Neural progenitor cell (in vitro differentiated cells): Measurements from ENCODE around the gene SMYD3. TPM values are rescaled to one million over a fixed set of nuclear protein-coding genes. Genes with fewer than 3 reads are reported as not detected.

Experiments used
- DNase-seq: peaks from one replicate; pipeline ENCODE4 v3.0.0-alpha.2; 2016; ENCODE audit warnings: low spot score
- H2AFZ ChIP-seq: fragments of 200-600 bp; sonication (generic); replicated peaks from 2 replicates; pipeline ENCODE4 v1.6.1; 2016; ENCODE audit warnings: antibody characterized with exemption
- H3F3A ChIP-seq: fragments of 200-600 bp; sonication (generic); 2 replicates; pipeline ENCODE4 v1.6.1; 2016; ENCODE audit warnings: antibody characterized with exemption, low read depth
- H3K27ac ChIP-seq: fragments of 200-600 bp; sonication (generic); 2 replicates; pipeline ENCODE4 v1.5.1; 2016; ENCODE audit warnings: mild to moderate bottlenecking
- H3K27me3 ChIP-seq: fragments of 200-600 bp; sonication (generic); 2 replicates; pipeline ENCODE4 v1.6.1; 2016; ENCODE audit warnings: mild to moderate bottlenecking, moderate library complexity
- H3K36me3 ChIP-seq: fragments of 200-600 bp; sonication (generic); 2 replicates; pipeline ENCODE4 v1.5.1; 2016
- H3K4me1 ChIP-seq: fragments of 200-600 bp; sonication (generic); 2 replicates; pipeline ENCODE4 v1.6.1; 2016; ENCODE audit warnings: mixed run types
- H3K4me2 ChIP-seq: fragments of 200-600 bp; sonication (generic); 2 replicates; pipeline ENCODE4 v1.6.1; 2016
- H3K4me3 ChIP-seq: fragments of 200-600 bp; sonication (generic); 2 replicates; pipeline ENCODE4 v1.5.1; 2016
- H3K79me2 ChIP-seq: fragments of 200-600 bp; sonication (generic); 2 replicates; pipeline ENCODE4 v1.6.1; 2016; ENCODE audit warnings: low read depth
- H3K9ac ChIP-seq: fragments of 200-600 bp; sonication (generic); 2 replicates; pipeline ENCODE4 v1.6.1; 2016
- H3K9me3 ChIP-seq: fragments of 200-600 bp; sonication (generic); 2 replicates; pipeline ENCODE4 v1.5.1; 2016; ENCODE audit warnings: low read depth
- H4K20me1 ChIP-seq: fragments of 200-600 bp; sonication (generic); 2 replicates; pipeline ENCODE4 v1.6.1; 2016; ENCODE audit warnings: low read depth
- H3K27ac Mint-ChIP-seq: 3 replicates; pipeline ENCODE4 v1.8.0; 2021; ENCODE audit warnings: mixed read lengths
- H3K27me3 Mint-ChIP-seq: 2 replicates; pipeline ENCODE4 v1.8.0; 2022; ENCODE audit warnings: low read depth, mild to moderate bottlenecking, inconsistent platforms, moderate library complexity, mixed read lengths; ENCODE audit not compliant: insufficient read depth
- H3K36me3 Mint-ChIP-seq: 3 replicates; pipeline ENCODE4 v1.8.0; 2021; ENCODE audit warnings: mixed read lengths
- H3K4me1 Mint-ChIP-seq: 3 replicates; pipeline ENCODE4 v1.8.0; 2021; ENCODE audit warnings: mixed read lengths
- H3K4me3 Mint-ChIP-seq: 3 replicates; pipeline ENCODE4 v1.8.0; 2021; ENCODE audit warnings: mild to moderate bottlenecking, moderate library complexity, mixed read lengths
- H3K9me3 Mint-ChIP-seq: 3 replicates; pipeline ENCODE4 v1.8.0; 2020; ENCODE audit warnings: mixed read lengths
- EZH2 ChIP-seq: fragments of 200-600 bp; sonication (generic); IDR thresholded peaks from 2 replicates; pipeline ENCODE4 v1.6.1; 2017; ENCODE audit warnings: antibody characterized with exemption, mild to moderate bottlenecking, moderate library complexity
- EZH2phosphoT487 ChIP-seq: fragments of 200-600 bp; sonication (generic); IDR thresholded peaks from 2 replicates; pipeline ENCODE4 v1.6.1; 2017; ENCODE audit warnings: antibody characterized with exemption
- total RNA-seq: library from RNA; depleted of rRNA; stranded (reverse); fragments of >200 nt; gene quantifications from 2 replicates; pipeline ENCODE4 v1.2.3, GENCODE V29; 2015; ENCODE audit warnings: low replicate concordance
- TF ChIP-seq, protein P1 (sequence below): fragments of 200-600 bp; sonication (generic); IDR thresholded peaks from 2 replicates; pipeline ENCODE4 v1.5.1; 2017; ENCODE audit warnings: antibody characterized with exemption, mild to moderate bottlenecking

The SMYD3 gene
- total RNA-seq, 1 donor from 2014 or later = 43.2 TPM

DNA sequence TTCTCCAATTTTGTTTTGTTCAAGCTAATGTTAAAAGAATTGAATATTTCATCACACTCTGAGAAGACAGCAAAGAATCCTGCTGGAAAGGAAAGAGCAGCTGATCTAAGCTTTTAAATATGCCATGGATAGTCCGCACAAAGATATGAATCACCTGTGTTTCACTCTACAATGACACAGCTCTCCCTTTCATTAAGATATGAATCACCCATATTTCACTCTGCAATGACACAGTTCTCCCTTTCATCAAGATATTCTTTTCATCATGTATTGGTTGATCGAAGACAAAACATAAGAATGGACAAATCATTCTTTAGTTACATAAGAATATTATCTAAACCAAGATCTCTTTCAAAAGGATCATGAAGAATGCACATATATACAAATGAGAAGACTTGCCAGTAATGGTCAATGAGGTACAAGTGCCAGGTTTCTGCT is 367.3 kb downstream of the SMYD3 start:
- Histone ChIP-seq H3K9ac (no peak overlapping the region), H3K9me3 (no peaks in the 10 kb centered on the region), H3K4me1 (peaks cover 12% of the 10 kb centered on the region), H3K27ac (no peak overlapping the region), H3K79me2 (no peaks in the 10 kb centered on the region), H3K36me3 (no peaks in the 10 kb centered on the region), H3K4me2 (peak overlapping the region; percentile 46), H2AFZ (no peak overlapping the region), H3K4me3 (no peak overlapping the region), H3F3A (peaks cover 5% of the 10 kb centered on the region), H3K27me3 (no peaks in the 10 kb centered on the region), H4K20me1 (no peaks in the 10 kb centered on the region)
- Mint-ChIP-seq H3K27me3 (no peaks in the 10 kb centered on the region), H3K4me1 (peaks cover 19% of the 10 kb centered on the region), H3K9me3 (peaks cover 3% of the 10 kb centered on the region), H3K27ac (no peak overlapping the region), H3K36me3 (no peaks in the 10 kb centered on the region), H3K4me3 (no peak overlapping the region)
- DNase-seq = no peak
- no peak for TF ChIP-seq EZH2
- TF ChIP-seq EZH2phosphoT487 = no peak
- TF ChIP-seq, protein P1, sequence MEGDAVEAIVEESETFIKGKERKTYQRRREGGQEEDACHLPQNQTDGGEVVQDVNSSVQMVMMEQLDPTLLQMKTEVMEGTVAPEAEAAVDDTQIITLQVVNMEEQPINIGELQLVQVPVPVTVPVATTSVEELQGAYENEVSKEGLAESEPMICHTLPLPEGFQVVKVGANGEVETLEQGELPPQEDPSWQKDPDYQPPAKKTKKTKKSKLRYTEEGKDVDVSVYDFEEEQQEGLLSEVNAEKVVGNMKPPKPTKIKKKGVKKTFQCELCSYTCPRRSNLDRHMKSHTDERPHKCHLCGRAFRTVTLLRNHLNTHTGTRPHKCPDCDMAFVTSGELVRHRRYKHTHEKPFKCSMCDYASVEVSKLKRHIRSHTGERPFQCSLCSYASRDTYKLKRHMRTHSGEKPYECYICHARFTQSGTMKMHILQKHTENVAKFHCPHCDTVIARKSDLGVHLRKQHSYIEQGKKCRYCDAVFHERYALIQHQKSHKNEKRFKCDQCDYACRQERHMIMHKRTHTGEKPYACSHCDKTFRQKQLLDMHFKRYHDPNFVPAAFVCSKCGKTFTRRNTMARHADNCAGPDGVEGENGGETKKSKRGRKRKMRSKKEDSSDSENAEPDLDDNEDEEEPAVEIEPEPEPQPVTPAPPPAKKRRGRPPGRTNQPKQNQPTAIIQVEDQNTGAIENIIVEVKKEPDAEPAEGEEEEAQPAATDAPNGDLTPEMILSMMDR = no peak

GRCh38 chr1:246138781-246139180 is 368.3 kb downstream of the SMYD3 start:
- H3K9ac ChIP-seq = no peak overlapping the region

DNA sequence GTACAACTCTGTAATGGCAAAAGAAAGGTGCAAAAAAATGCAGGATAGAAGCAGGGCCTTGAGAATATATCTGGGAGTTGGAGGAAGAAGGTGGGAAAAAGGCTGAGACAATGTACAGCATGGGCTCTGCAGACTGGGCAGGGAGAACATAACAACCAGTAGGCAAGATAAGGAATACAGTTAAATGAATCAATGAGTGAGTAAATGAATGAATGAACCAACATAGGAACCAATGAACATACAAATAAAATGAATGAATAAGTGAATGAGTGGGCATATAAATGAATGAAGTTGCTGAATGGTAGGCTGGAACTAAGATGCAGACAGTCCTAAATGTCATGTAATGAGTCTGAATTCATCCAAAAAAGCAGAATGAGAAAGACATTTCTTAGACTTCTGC is 370.6 kb downstream of the SMYD3 start:
- Mint-ChIP-seq H3K9me3 (peaks cover 3% of the 10 kb centered on the region), H3K27me3 (no peaks in the 10 kb centered on the region), H3K27ac (peak overlapping the region; percentile 32), H3K36me3 (no peaks in the 10 kb centered on the region), H3K4me3 (no peak overlapping the region), H3K4me1 (peaks cover 19% of the 10 kb centered on the region)
- Histone ChIP-seq H2AFZ (no peak overlapping the region), H3K79me2 (no peaks in the 10 kb centered on the region), H3K36me3 (no peaks in the 10 kb centered on the region), H3F3A (peaks cover 5% of the 10 kb centered on the region), H3K27ac (no peak overlapping the region), H3K4me1 (peaks cover 12% of the 10 kb centered on the region), H3K4me2 (no peak overlapping the region), H3K9ac (no peak overlapping the region), H3K4me3 (no peak overlapping the region), H3K9me3 (no peaks in the 10 kb centered on the region), H4K20me1 (no peaks in the 10 kb centered on the region), H3K27me3 (no peaks in the 10 kb centered on the region)
- TF ChIP-seq, protein P1 = no peak
- TF ChIP-seq EZH2phosphoT487 = no peak
- no peak for TF ChIP-seq EZH2
- no peak for DNase-seq

More at GRCh38 chr1:246138781-246139180, 368.3 kb downstream of the SMYD3 start:
- no peaks in the 10 kb centered on the region for H4K20me1 ChIP-seq
- no peaks in the 10 kb centered on the region for H3K79me2 ChIP-seq
- TF ChIP-seq EZH2 (no peak), EZH2phosphoT487 (peak; percentile 30)
- TF ChIP-seq, protein P1 = no peak
- H3K36me3 Mint-ChIP-seq = no peaks in the 10 kb centered on the region
- H3K4me1 ChIP-seq = peaks cover 12% of the 10 kb centered on the region
- no peaks in the 10 kb centered on the region for H3K36me3 ChIP-seq
- peaks cover 3% of the 10 kb centered on the region for H3K9me3 Mint-ChIP-seq
- peak overlapping the region; percentile 87 for H3K27ac Mint-ChIP-seq
- peak overlapping the region; percentile 60 for H3K4me3 Mint-ChIP-seq
- peaks cover 5% of the 10 kb centered on the region for H3F3A ChIP-seq
- DNase-seq = peak; percentile 72
- no peak overlapping the region for H2AFZ ChIP-seq
- peak overlapping the region; percentile 46 for H3K4me2 ChIP-seq
- H3K27me3 Mint-ChIP-seq = no peaks in the 10 kb centered on the region
- no peaks in the 10 kb centered on the region for H3K9me3 ChIP-seq
- H3K27ac ChIP-seq = peak overlapping the region; percentile 48
- peaks cover 19% of the 10 kb centered on the region for H3K4me1 Mint-ChIP-seq
- H3K4me3 ChIP-seq = no peak overlapping the region
- H3K27me3 ChIP-seq = no peaks in the 10 kb centered on the region
